HL-60 (cell line): Measurements from ENCODE around the gene ZNF768.
A peak's percentile ranks its signal among the peaks of the same experiment; 100 is the strongest.

Source experiments
- DNase-seq, 2 experiments: peaks; one replicate each; pipeline ENCODE4 v3.0.0-alpha.2; 2010 to 2020; ENCODE audit warnings: low read depth in 1 of 2, low spot score in 1 of 2
- H3K27ac ChIP-seq: fragments of 250-450 bp; sonication (Bioruptor Pico); replicated peaks from 2 replicates; pipeline ENCODE4 v1.5.1; 2020; ENCODE audit warnings: mild to moderate bottlenecking, moderate library complexity
- H3K27me3 ChIP-seq: fragments of 250-450 bp; sonication (Bioruptor Pico); 2 replicates; pipeline ENCODE4 v1.5.1; 2021; ENCODE audit warnings: mild to moderate bottlenecking, moderate library complexity; ENCODE audit not compliant: insufficient read depth, poor library complexity, severe bottlenecking
- H3K4me3 ChIP-seq: replicated peaks from 2 replicates; pipeline ENCODE4 v1.5.1; 2011; ENCODE audit warnings: mild to moderate bottlenecking, control low read depth, low read length; ENCODE audit not compliant: insufficient read depth
- GABPA ChIP-seq: IDR thresholded peaks from 2 replicates; pipeline ENCODE4 v1.6.1; 2012; ENCODE audit warnings: low read depth
- POLR2AphosphoS5 ChIP-seq: IDR thresholded peaks from 2 replicates; pipeline ENCODE4 v1.6.1; 2012; ENCODE audit warnings: low read depth
- SPI1 ChIP-seq: IDR thresholded peaks from 2 replicates; pipeline ENCODE4 v1.6.1; 2012; ENCODE audit warnings: low read depth, mild to moderate bottlenecking, borderline replicate concordance
- TF ChIP-seq, protein P1 (sequence below): IDR thresholded peaks from one replicate; pipeline ENCODE4 v1.5.1; 2011; ENCODE audit warnings: low read length, control low read depth, inconsistent platforms; ENCODE audit not compliant: insufficient read depth
- TF ChIP-seq, protein P2 (sequence below): IDR thresholded peaks from 2 replicates; pipeline ENCODE4 v1.6.1; 2012; ENCODE audit warnings: low read depth; ENCODE audit not compliant: insufficient replicate concordance

ZNF768 gene

DNA sequence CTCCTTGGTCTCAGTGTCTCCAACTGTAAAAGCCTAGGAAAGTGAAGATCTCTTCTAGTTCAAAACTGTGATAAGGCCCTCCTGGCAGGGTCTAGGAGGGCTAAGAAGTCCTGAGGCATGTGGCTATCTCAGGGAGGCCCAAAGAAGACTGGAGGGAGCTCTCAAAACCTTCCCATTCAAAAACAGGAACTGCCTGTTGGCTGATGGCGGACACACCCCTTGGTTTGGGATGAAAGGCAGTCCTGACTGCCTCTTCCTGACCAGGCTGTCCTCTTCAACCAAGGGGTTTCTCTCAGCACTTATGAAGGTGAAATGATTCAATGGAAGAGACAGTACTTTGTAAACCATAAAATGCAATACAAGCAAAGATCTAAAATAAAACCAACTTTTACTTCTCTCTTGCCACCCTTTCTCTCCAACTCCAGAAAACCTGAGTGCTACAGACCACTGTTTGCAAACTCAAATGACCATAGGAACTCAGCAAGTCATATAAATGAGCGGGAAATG, 27.1 kb upstream of the ZNF768 start:
- Histone ChIP-seq H3K27ac (no peak overlapping the region), H3K27me3 (no peaks in the 10 kb centered on the region), H3K4me3 (no peak overlapping the region)
- TF ChIP-seq, protein P1, sequence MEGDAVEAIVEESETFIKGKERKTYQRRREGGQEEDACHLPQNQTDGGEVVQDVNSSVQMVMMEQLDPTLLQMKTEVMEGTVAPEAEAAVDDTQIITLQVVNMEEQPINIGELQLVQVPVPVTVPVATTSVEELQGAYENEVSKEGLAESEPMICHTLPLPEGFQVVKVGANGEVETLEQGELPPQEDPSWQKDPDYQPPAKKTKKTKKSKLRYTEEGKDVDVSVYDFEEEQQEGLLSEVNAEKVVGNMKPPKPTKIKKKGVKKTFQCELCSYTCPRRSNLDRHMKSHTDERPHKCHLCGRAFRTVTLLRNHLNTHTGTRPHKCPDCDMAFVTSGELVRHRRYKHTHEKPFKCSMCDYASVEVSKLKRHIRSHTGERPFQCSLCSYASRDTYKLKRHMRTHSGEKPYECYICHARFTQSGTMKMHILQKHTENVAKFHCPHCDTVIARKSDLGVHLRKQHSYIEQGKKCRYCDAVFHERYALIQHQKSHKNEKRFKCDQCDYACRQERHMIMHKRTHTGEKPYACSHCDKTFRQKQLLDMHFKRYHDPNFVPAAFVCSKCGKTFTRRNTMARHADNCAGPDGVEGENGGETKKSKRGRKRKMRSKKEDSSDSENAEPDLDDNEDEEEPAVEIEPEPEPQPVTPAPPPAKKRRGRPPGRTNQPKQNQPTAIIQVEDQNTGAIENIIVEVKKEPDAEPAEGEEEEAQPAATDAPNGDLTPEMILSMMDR, result no peak
- peak; percentile 98 for TF ChIP-seq SPI1
- DNase-seq, result peak in 1 of 2 experiments; percentile 46

DNA sequence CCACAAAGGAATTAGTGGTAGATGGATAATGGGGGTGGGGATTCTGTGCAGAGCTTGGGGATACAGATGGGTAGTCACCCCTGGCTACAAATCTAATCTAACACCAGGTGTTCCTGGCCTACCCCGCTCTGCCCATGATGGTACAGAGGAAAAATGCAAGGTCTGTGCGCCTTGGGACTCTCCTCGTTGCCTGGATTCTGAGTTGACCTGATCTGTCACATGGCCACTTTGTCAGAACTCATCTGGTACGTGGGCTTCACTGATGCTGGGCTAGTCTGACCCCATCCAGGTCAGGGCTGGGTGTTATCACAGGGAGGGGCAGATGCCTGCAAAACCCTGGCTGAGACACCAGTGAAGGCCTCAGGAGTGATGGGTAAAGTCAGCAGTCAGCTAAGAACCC, 26.6 kb upstream of the ZNF768 start:
- Histone ChIP-seq H3K4me3 (no peak overlapping the region), H3K27me3 (no peaks in the 10 kb centered on the region), H3K27ac (no peak overlapping the region)
- DNase-seq, result no peak
- TF ChIP-seq, protein P2, sequence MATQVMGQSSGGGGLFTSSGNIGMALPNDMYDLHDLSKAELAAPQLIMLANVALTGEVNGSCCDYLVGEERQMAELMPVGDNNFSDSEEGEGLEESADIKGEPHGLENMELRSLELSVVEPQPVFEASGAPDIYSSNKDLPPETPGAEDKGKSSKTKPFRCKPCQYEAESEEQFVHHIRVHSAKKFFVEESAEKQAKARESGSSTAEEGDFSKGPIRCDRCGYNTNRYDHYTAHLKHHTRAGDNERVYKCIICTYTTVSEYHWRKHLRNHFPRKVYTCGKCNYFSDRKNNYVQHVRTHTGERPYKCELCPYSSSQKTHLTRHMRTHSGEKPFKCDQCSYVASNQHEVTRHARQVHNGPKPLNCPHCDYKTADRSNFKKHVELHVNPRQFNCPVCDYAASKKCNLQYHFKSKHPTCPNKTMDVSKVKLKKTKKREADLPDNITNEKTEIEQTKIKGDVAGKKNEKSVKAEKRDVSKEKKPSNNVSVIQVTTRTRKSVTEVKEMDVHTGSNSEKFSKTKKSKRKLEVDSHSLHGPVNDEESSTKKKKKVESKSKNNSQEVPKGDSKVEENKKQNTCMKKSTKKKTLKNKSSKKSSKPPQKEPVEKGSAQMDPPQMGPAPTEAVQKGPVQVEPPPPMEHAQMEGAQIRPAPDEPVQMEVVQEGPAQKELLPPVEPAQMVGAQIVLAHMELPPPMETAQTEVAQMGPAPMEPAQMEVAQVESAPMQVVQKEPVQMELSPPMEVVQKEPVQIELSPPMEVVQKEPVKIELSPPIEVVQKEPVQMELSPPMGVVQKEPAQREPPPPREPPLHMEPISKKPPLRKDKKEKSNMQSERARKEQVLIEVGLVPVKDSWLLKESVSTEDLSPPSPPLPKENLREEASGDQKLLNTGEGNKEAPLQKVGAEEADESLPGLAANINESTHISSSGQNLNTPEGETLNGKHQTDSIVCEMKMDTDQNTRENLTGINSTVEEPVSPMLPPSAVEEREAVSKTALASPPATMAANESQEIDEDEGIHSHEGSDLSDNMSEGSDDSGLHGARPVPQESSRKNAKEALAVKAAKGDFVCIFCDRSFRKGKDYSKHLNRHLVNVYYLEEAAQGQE, result no peak
- TF ChIP-seq SPI1 (no peak), GABPA (no peak), POLR2AphosphoS5 (no peak)

DNA sequence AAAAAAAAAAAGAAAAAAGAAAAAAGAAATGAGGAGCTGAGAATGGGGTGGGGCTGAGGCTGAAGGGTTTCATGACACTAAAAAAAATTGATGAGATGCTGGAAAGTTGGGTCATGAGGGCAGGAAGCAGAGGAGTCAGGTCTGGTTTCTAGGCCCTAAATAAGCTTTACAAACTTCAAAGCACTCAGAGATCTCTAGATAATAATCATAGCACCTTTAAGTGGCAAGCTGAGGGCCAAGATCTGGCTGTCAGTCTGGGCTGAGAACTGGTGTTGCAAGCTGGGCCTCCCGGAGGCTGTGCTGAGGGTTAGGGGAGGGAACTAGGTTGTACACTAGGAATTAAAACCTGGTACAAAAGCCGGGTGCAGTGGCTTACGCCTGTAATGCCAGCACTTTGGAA, 25.4 kb upstream of the ZNF768 start:
- no peaks in the 10 kb centered on the region for H3K27me3 ChIP-seq
- no peak overlapping the region for H3K27ac ChIP-seq
- DNase-seq, result peak in 1 of 2 experiments; percentile 47
- TF ChIP-seq GABPA, result no peak
- H3K4me3 ChIP-seq, result no peak overlapping the region

DNA sequence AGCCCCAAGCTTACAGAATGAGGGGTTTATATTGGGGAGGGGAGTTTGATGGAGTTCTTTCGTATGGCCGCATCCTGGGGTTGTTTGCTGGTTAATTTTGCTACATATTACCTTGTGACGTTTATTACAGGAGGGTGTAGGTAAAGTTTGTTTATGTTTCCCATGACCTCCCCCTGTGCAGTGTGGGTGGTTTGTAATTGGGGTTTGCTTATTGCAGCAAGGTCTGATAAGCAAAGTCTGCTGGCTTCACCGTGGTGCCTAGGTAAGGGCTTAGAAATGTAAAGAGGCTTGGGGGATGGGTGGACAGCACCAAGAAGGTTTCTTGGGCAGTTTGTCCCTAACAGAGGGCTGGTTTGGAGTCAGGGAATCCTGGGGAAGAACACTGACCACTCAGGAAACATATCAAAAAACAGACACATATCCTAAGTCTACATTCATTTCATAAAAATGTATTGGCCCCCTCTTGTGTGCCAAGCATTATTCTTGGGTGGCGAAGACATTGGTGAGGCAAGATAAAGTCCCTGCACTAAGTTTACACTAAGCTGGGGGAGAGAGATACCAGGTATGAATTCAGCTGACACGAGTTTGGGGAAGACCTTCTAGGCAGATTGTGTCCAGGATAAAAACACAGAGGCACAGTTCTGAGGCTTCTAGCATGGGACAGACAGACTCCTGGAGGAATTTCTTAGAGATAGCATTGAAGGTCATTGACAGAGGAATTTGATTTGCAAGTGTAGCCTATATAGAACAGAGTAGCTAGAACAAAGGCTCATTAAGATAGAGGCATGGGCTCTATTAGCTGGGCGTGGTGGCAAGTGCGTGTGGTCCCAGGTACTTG, 22.3 kb upstream of the ZNF768 start:
- no peak for DNase-seq
- TF ChIP-seq SPI1 (no peak), GABPA (no peak), POLR2AphosphoS5 (no peak)
- TF ChIP-seq, protein P2, result no peak
- TF ChIP-seq, protein P1, result no peak

More for the DNA sequence above, 22.3 kb upstream of the ZNF768 start:
- no peak overlapping the region for H3K4me3 ChIP-seq
- H3K27ac ChIP-seq, result no peak overlapping the region
- no peaks in the 10 kb centered on the region for H3K27me3 ChIP-seq
